GM23338 (cell line): ENCODE measurements around the gene SELP. TPM values are rescaled to one million over a fixed set of nuclear protein-coding genes. Genes with fewer than 3 reads are reported as not detected.

Source experiments
- ATAC-seq: fragments of 200-7000 bp; cut with Tn5 transposase; 3 replicates; pipeline ENCODE4 v1.9.1; 2020
- DNase-seq: peaks from one replicate; pipeline ENCODE4 v3.0.0-alpha.2; 2015; ENCODE audit warnings: low spot score
- H2AFZ ChIP-seq: fragments of 200-600 bp; sonication (generic); 2 replicates; pipeline ENCODE4 v1.8.0; 2016; ENCODE audit warnings: antibody characterized with exemption, mild to moderate bottlenecking, moderate library complexity
- H3F3A ChIP-seq: fragments of 200-600 bp; sonication (generic); replicated peaks from 2 replicates; pipeline ENCODE4 v1.8.0; 2017; ENCODE audit warnings: antibody characterized with exemption, mixed run types, low read depth
- H3K27ac ChIP-seq: fragments of 200-600 bp; sonication (generic); 2 replicates; pipeline ENCODE4 v1.6.1; 2016; ENCODE audit warnings: low read depth
- H3K27me3 ChIP-seq: fragments of 200-600 bp; sonication (generic); 2 replicates; pipeline ENCODE4 v1.8.0; 2016; ENCODE audit warnings: mild to moderate bottlenecking, mixed run types, moderate library complexity; ENCODE audit not compliant: insufficient read depth
- H3K36me3 ChIP-seq: fragments of 200-600 bp; sonication (generic); 2 replicates; pipeline ENCODE4 v1.8.0; 2016; ENCODE audit warnings: mild to moderate bottlenecking; ENCODE audit not compliant: insufficient read depth
- H3K4me1 ChIP-seq: fragments of 200-600 bp; sonication (generic); 2 replicates; pipeline ENCODE4 v1.8.0; 2016; ENCODE audit warnings: mild to moderate bottlenecking, moderate library complexity; ENCODE audit not compliant: insufficient read depth
- H3K4me2 ChIP-seq: fragments of 200-600 bp; sonication (generic); 2 replicates; pipeline ENCODE4 v1.7.1; 2017; ENCODE audit warnings: mixed run types
- H3K4me3 ChIP-seq: fragments of 200-600 bp; sonication (generic); 2 replicates; pipeline ENCODE4 v1.6.1; 2016; ENCODE audit warnings: mixed run types
- H3K79me2 ChIP-seq: fragments of 200-600 bp; sonication (generic); replicated peaks from 2 replicates; pipeline ENCODE4 v1.8.0; 2017; ENCODE audit warnings: mild to moderate bottlenecking; ENCODE audit not compliant: insufficient read depth
- H3K9me2 ChIP-seq: fragments of 200-600 bp; sonication (generic); 2 replicates; pipeline ENCODE4 v1.8.0; 2017; ENCODE audit not compliant: insufficient read depth
- H4K20me1 ChIP-seq: fragments of 200-600 bp; sonication (generic); replicated peaks from 2 replicates; pipeline ENCODE4 v1.8.0; 2017; ENCODE audit warnings: mild to moderate bottlenecking; ENCODE audit not compliant: insufficient read depth
- H3K27ac Mint-ChIP-seq: 2 replicates; pipeline ENCODE4 v1.8.0; 2020; ENCODE audit warnings: inconsistent platforms, mild to moderate bottlenecking, moderate library complexity, mixed read lengths
- H3K27me3 Mint-ChIP-seq: 3 replicates; pipeline ENCODE4 v1.8.0; 2022; ENCODE audit warnings: low read depth, mild to moderate bottlenecking, moderate library complexity, mixed read lengths, inconsistent platforms; ENCODE audit not compliant: insufficient read depth, poor library complexity
- H3K36me3 Mint-ChIP-seq: 3 replicates; pipeline ENCODE4 v1.8.0; 2021; ENCODE audit warnings: low read depth, mild to moderate bottlenecking, inconsistent platforms, moderate library complexity, mixed read lengths
- H3K4me1 Mint-ChIP-seq: 3 replicates; pipeline ENCODE4 v1.8.0; 2020; ENCODE audit warnings: mild to moderate bottlenecking, inconsistent platforms, mixed read lengths
- H3K4me3 Mint-ChIP-seq: 3 replicates; pipeline ENCODE4 v1.8.0; 2021; ENCODE audit warnings: moderate library complexity, mild to moderate bottlenecking, inconsistent platforms, mixed read lengths
- H3K9me3 Mint-ChIP-seq: 3 replicates; pipeline ENCODE4 v1.8.0; 2020; ENCODE audit warnings: moderate library complexity, mild to moderate bottlenecking, inconsistent platforms, mixed read lengths
- CREB1 ChIP-seq: fragments of 250-450 bp; sonication (Bioruptor Pico); IDR thresholded peaks from 2 replicates; pipeline ENCODE4 v1.5.0; 2020; ENCODE audit warnings: low read depth, mild to moderate bottlenecking, moderate library complexity
- CTCF ChIP-seq, 2 experiments: fragments of 200-600 bp in 1 of 2; sonication (generic) in 1 of 2; conservative IDR thresholded peaks; 2 replicates each; pipeline versions ENCODE4 v1.5.1 to v1.6.1; 2016 to 2017; ENCODE audit warnings: antibody characterized with exemption in 2 of 2, low read depth in 2 of 2, mild to moderate bottlenecking in 2 of 2, moderate library complexity in 1 of 2
- ETS1 ChIP-seq: IDR thresholded peaks from 2 replicates; pipeline ENCODE4 v1.6.1; 2016; ENCODE audit warnings: antibody characterized with exemption
- EZH2 ChIP-seq: fragments of 200-600 bp; sonication (generic); IDR thresholded peaks from one replicate; pipeline ENCODE4 v1.8.0; 2017; ENCODE audit warnings: antibody characterized with exemption, mild to moderate bottlenecking, low read depth; ENCODE audit not compliant: unreplicated experiment
- EZH2phosphoT487 ChIP-seq: fragments of 200-600 bp; sonication (generic); IDR thresholded peaks from one replicate; pipeline ENCODE4 v1.8.1; 2018; ENCODE audit warnings: antibody characterized with exemption; ENCODE audit not compliant: unreplicated experiment
- JUNB ChIP-seq: IDR thresholded peaks from one replicate; pipeline ENCODE4 v1.6.1; 2016; ENCODE audit warnings: antibody characterized with exemption; ENCODE audit not compliant: unreplicated experiment
- NANOG ChIP-seq: IDR thresholded peaks from 2 replicates; pipeline ENCODE4 v1.6.1; 2016; ENCODE audit warnings: antibody characterized with exemption, borderline replicate concordance
- POLR2AphosphoS5 ChIP-seq: IDR thresholded peaks from 2 replicates; pipeline ENCODE4 v1.6.1; 2016; ENCODE audit warnings: antibody characterized with exemption, low read depth
- REST ChIP-seq: IDR thresholded peaks from one replicate; pipeline ENCODE4 v1.6.1; 2018; ENCODE audit warnings: antibody characterized with exemption; ENCODE audit not compliant: unreplicated experiment
- STAT1 ChIP-seq: IDR thresholded peaks from one replicate; pipeline ENCODE4 v1.6.1; 2016; ENCODE audit warnings: antibody characterized with exemption; ENCODE audit not compliant: unreplicated experiment
- ZNF114 ChIP-seq: fragments of 250-450 bp; sonication (Bioruptor Pico); IDR thresholded peaks from 2 replicates; pipeline ENCODE4 v1.5.0; 2020; ENCODE audit warnings: mild to moderate bottlenecking, moderate library complexity
- ZNF331 ChIP-seq: fragments of 250-450 bp; sonication (Bioruptor Pico); IDR thresholded peaks from 2 replicates; pipeline ENCODE4 v1.5.0; 2020; ENCODE audit warnings: low read depth, mild to moderate bottlenecking, moderate library complexity
- ZNF462 ChIP-seq: fragments of 250-450 bp; sonication (Bioruptor Pico); IDR thresholded peaks from 2 replicates; pipeline ENCODE4 v1.5.0; 2020; ENCODE audit warnings: mild to moderate bottlenecking, moderate library complexity
- polyA plus RNA-seq: library from polyadenylated mRNA; unstranded; fragments of >200 nt; fragmentation: Nextera tagmentation; extraction: Ambion mirVana; gene quantifications from 2 replicates; pipeline ENCODE4 v1.2.1, GENCODE V29; 2016
- total RNA-seq: library from RNA; depleted of rRNA; stranded (reverse); fragments of >200 nt; shearing (Covaris generic); gene quantifications from 2 replicates; pipeline ENCODE4 v1.2.3, GENCODE V29; 2014

SELP gene
- total and polyA plus RNA-seq, 2 experiments from 2014 or later = not detected

- Mint-ChIP-seq H3K36me3 (no peaks in the 10 kb centered on the region), H3K4me1 (peaks cover 17% of the 10 kb centered on the region), H3K27me3 (peaks cover 39% of the 10 kb centered on the region), H3K4me3 (no peak overlapping the region), H3K9me3 (no peaks in the 10 kb centered on the region; the same call in 2 of the 3 replicates), H3K27ac (no peak overlapping the region)
- Histone ChIP-seq H3K79me2 (no peaks in the 10 kb centered on the region), H3K27me3 (peaks cover 67% of the 10 kb centered on the region), H3K27ac (no peak overlapping the region), H2AFZ (no peak overlapping the region), H3K4me2 (no peak overlapping the region), H3K4me1 (peaks cover 13% of the 10 kb centered on the region; the same call in 1 of the 2 replicates), H3F3A (no peaks in the 10 kb centered on the region), H3K36me3 (no peaks in the 10 kb centered on the region), H3K9me2 (no peaks in the 10 kb centered on the region), H3K4me3 (no peak overlapping the region), H4K20me1 (peaks cover 6% of the 10 kb centered on the region; the same call in 1 of the 2 replicates)
- TF ChIP-seq STAT1 (no peak), REST (no peak), ETS1 (no peak), ZNF331 (CRISPR knock-in tag) (no peak), ZNF114 (no peak), EZH2 (no peak), JUNB (no peak), CREB1 (CRISPR knock-in tag) (no peak), NANOG (no peak), POLR2AphosphoS5 (no peak), ZNF462 (CRISPR knock-in tag) (no peak), CTCF (conservative IDR thresholded peaks at IDR 0.05; ENCODE audit: low read depth in 2 of 2) (no peak), EZH2phosphoT487 (no peak)
- DNase-seq (no peak), ATAC-seq (no peak)
Measured at GRCh38 chr1:169679692-169680091, 49.8 kb upstream of the SELP start.
